ENCODE measurements around the gene TSHR. TPM values are rescaled to one million over a fixed set of nuclear protein-coding genes. Genes with fewer than 3 reads are reported as not detected.
"Not testable (repeated sequence)": the region's sequence is repeated elsewhere in the genome, so short reads cannot be mapped to it uniquely, and the experiment has no call there.

Gene TSHR
- total RNA-seq, 1 experiment from 2014 or later, result not detected

DNA sequence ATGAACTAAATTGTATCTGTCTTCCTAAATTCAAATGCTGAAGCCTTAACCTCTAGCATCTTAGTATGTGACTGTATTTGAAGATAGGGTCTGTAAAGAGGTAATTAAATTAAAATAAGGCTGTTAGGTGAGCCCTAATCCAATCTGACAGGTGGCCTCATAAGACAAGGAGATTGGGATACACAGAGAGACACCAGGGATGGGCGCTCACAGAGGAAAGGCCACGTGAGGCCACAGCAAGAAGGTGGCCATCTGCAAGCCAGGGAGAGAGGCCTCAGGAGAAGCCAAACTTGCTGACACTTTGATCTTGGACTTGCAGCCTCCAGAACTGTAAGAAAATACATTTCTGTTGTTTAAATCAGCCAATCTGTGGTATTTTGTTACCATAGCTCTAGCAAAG lies 154.8 kb downstream of the TSHR start:
- ATAC-seq, result no peak
- Histone ChIP-seq H3K79me2 (ENCODE audit: low read length) (no peaks in the 10 kb centered on the region), H3K4me2 (ENCODE audit: low read length) (no peak overlapping the region), H4K20me1 (ENCODE audit: low read length) (no peaks in the 10 kb centered on the region), H3K36me3 (ENCODE audit: low read depth, low read length) (no peaks in the 10 kb centered on the region), H3K9me2 (replicated peaks; ENCODE audit: low read length) (no peaks in the 10 kb centered on the region), H3K4me3 (ENCODE audit: low read length) (no peak overlapping the region), H2AFZ (ENCODE audit: low read length) (no peak overlapping the region), H3K9me3 (ENCODE audit: low read length) (no peaks in the 10 kb centered on the region), H3K27ac (ENCODE audit: low read length) (no peak overlapping the region), H3K27me3 (ENCODE audit: low read length) (no peaks in the 10 kb centered on the region; the same call in 1 of the 2 replicates), H3K4me1 (ENCODE audit: insufficient read depth, low read length) (no peaks in the 10 kb centered on the region), H3K9ac (ENCODE audit: low read length) (no peak overlapping the region), H3F3A (ENCODE audit: low read length, unreplicated experiment) (no peaks in the 10 kb centered on the region)
- no peak for DNase-seq
- BruUV-seq (replicated peaks), result no TSS peak
- TF ChIP-seq EZH2 (IDR thresholded peaks at IDR 0.05; ENCODE audit: low read length, unreplicated experiment) (no peak), EZH2phosphoT487 (IDR thresholded peaks at IDR 0.05; ENCODE audit: borderline replicate concordance, low read length) (no peak)
- TF ChIP-seq, protein P1, sequence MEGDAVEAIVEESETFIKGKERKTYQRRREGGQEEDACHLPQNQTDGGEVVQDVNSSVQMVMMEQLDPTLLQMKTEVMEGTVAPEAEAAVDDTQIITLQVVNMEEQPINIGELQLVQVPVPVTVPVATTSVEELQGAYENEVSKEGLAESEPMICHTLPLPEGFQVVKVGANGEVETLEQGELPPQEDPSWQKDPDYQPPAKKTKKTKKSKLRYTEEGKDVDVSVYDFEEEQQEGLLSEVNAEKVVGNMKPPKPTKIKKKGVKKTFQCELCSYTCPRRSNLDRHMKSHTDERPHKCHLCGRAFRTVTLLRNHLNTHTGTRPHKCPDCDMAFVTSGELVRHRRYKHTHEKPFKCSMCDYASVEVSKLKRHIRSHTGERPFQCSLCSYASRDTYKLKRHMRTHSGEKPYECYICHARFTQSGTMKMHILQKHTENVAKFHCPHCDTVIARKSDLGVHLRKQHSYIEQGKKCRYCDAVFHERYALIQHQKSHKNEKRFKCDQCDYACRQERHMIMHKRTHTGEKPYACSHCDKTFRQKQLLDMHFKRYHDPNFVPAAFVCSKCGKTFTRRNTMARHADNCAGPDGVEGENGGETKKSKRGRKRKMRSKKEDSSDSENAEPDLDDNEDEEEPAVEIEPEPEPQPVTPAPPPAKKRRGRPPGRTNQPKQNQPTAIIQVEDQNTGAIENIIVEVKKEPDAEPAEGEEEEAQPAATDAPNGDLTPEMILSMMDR (conservative IDR thresholded peaks at IDR 0.05; ENCODE audit: low read depth, low read length), result no peak
- ChIA-PET CTCF (no interaction called here), POLR2A (ENCODE audit: unreplicated experiment) (no interaction called here)
- intact Hi-C loops (cut with micrococcal nuclease), result no loop called here

DNA sequence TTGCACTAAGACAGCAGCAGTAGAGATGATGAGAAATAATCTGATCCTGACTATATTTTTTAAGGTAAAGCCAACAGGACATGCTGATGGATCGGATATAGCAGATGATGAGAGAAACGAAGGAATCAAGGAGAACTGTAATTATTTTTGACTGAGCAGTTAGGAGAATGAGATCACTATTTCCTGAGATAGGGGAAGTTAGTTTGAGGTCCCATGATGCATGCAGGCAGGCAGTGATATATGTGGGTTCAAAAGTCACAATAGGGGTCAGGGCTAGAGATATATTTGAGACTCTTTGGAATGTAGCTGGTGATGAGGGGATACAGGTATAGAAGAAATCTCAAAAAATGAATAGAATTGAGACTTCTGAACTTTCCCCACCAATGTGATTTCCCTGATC lies 157.8 kb downstream of the TSHR start:
- H3K79me2 ChIP-seq (ENCODE audit: low read length), result no peaks in the 10 kb centered on the region
- intact Hi-C loops (cut with micrococcal nuclease), result no loop called here
- no peaks in the 10 kb centered on the region for H3K9me3 ChIP-seq (ENCODE audit: low read length)
- no peak for TF ChIP-seq EZH2phosphoT487 (IDR thresholded peaks at IDR 0.05; ENCODE audit: borderline replicate concordance, low read length)
- TF ChIP-seq, protein P1 (conservative IDR thresholded peaks at IDR 0.05; ENCODE audit: low read depth, low read length), result no peak
- TF ChIP-seq EZH2 (IDR thresholded peaks at IDR 0.05; ENCODE audit: low read length, unreplicated experiment), result no peak
- ChIA-PET POLR2A (ENCODE audit: unreplicated experiment) (no interaction called here), CTCF (no interaction called here)
- no peak overlapping the region for H3K9ac ChIP-seq (ENCODE audit: low read length)
- H3K4me2 ChIP-seq (ENCODE audit: low read length), result no peak overlapping the region
- no peaks in the 10 kb centered on the region for H3K4me1 ChIP-seq (ENCODE audit: insufficient read depth, low read length)
- ATAC-seq (no peak), DNase-seq (no peak)
- no peak overlapping the region for H2AFZ ChIP-seq (ENCODE audit: low read length)
- H3F3A ChIP-seq (ENCODE audit: low read length, unreplicated experiment), result no peaks in the 10 kb centered on the region
- H4K20me1 ChIP-seq (ENCODE audit: low read length), result no peaks in the 10 kb centered on the region
- H3K27ac ChIP-seq (ENCODE audit: low read length), result no peak overlapping the region
- H3K36me3 ChIP-seq (ENCODE audit: low read depth, low read length), result no peaks in the 10 kb centered on the region
- BruUV-seq (replicated peaks), result no TSS peak
- H3K27me3 ChIP-seq (ENCODE audit: low read length), result no peaks in the 10 kb centered on the region; the same call in 1 of the 2 replicates
- H3K4me3 ChIP-seq (ENCODE audit: low read length), result no peak overlapping the region
- H3K9me2 ChIP-seq (replicated peaks; ENCODE audit: low read length), result no peaks in the 10 kb centered on the region

DNA sequence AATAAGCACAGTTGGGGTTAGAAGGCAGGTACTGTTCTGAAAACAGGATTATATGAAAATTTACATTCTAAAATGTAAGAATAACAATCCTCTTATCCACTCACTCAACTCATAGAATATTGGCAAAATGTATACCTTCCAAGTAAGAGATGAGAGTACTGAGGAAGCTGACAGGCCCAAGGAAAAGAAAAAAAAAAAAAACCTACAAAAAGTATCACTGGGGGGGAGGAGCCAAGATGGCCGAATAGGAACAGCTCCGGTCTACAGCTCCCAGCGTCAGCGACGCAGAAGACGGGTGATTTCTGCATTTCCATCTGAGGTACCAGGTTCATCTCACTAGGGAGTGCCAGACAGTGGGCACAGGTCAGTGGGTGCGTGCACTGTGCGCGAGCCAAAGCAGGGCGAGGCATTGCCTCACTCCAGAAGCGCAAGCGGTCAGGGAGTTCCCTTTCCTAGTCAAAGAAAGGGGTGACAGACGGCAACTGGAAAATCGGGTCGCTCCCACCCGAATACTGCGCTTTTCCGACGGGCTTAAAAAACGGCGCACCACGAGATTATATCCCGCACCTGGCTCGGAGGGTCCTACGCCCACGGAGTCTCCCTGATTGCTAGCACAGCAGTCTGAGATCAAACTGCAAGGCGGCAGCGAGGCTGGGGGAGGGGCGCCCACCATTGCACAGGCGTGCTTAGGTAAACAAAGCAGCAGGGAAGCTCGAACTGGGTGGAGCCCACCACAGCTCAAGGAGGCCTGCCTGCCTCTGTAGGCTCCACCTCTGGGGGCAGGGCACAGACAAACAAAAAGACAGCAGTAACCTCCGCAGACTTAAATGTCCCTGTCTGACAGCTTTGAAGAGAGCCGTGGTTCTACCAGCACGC lies 158.8 kb downstream of the TSHR start:
- H3K4me1 ChIP-seq (ENCODE audit: insufficient read depth, low read length); intact Hi-C loops (cut with micrococcal nuclease); H3K36me3 ChIP-seq (ENCODE audit: low read depth, low read length); H3K79me2 ChIP-seq (ENCODE audit: low read length); ATAC-seq; H3K27me3 ChIP-seq (ENCODE audit: low read length); H3K9me3 ChIP-seq (ENCODE audit: low read length); H3K4me3 ChIP-seq (ENCODE audit: low read length); POLR2A ChIA-PET (ENCODE audit: unreplicated experiment); H4K20me1 ChIP-seq (ENCODE audit: low read length); DNase-seq; H3K4me2 ChIP-seq (ENCODE audit: low read length); H3K9ac ChIP-seq (ENCODE audit: low read length); BruUV-seq (replicated peaks); CTCF ChIA-PET; H3F3A ChIP-seq (ENCODE audit: low read length, unreplicated experiment); H2AFZ ChIP-seq (ENCODE audit: low read length); H3K9me2 ChIP-seq (replicated peaks; ENCODE audit: low read length); H3K27ac ChIP-seq (ENCODE audit: low read length): not testable (repeated sequence)
